ENCODE measurements around the gene DCAF6. TPM values are rescaled to one million over a fixed set of nuclear protein-coding genes. Genes with fewer than 3 reads are reported as not detected.

The DCAF6 gene
- total RNA-seq, 2 donors from 2014 or later: 30.7 to 42.8 TPM

GRCh38 chr1:167922611-167923074 is 13.8 kb upstream of the DCAF6 start:
- no peaks in the 10 kb centered on the region for H3K27me3 ChIP-seq
- no peaks in the 10 kb centered on the region for H3K9me3 ChIP-seq
- H3K4me3 ChIP-seq: no peak overlapping the region
- H3K27ac ChIP-seq: no peak overlapping the region
- TF ChIP-seq POLR2A (IDR thresholded peaks at IDR 0.05) (no peak), CTCF (IDR thresholded peaks at IDR 0.05) (no peak)
- 13 to 18% methylated on average over 1 of the region's 1 CpG for WGBS, 2 donors
- H3K4me1 ChIP-seq: peaks cover 41% of the 10 kb centered on the region
- ATAC-seq: no peak
- DNase-seq: no peak
- H3K36me3 ChIP-seq (replicated peaks in 1 of 2; ENCODE audit: insufficient read depth in 1 of 2, low read depth in 2 of 2): no peaks in the 10 kb centered on the region
- intact Hi-C loops (cut with DNase I): no loop called here

GRCh38 chr1:167923324-167924056 is 13.0 kb upstream of the DCAF6 start:
- H3K4me1 ChIP-seq: peaks cover 44% of the 10 kb centered on the region
- DNase-seq (no peak), ATAC-seq (no peak)
- H3K27ac ChIP-seq: peak overlapping the region in 1 of 4 donors; percentile 15
- no peaks in the 10 kb centered on the region for H3K27me3 ChIP-seq
- no peaks in the 10 kb centered on the region for H3K36me3 ChIP-seq (replicated peaks in 1 of 2; ENCODE audit: insufficient read depth in 1 of 2, low read depth in 2 of 2)
- intact Hi-C loops (cut with DNase I): no loop called here
- H3K9me3 ChIP-seq: no peaks in the 10 kb centered on the region
- 82 to 86% methylated on average over 3 of the region's 3 CpGs for WGBS, 2 donors
- TF ChIP-seq POLR2A (IDR thresholded peaks at IDR 0.05) (no peak), CTCF (IDR thresholded peaks at IDR 0.05) (no peak)
- no peak overlapping the region for H3K4me3 ChIP-seq

DNA sequence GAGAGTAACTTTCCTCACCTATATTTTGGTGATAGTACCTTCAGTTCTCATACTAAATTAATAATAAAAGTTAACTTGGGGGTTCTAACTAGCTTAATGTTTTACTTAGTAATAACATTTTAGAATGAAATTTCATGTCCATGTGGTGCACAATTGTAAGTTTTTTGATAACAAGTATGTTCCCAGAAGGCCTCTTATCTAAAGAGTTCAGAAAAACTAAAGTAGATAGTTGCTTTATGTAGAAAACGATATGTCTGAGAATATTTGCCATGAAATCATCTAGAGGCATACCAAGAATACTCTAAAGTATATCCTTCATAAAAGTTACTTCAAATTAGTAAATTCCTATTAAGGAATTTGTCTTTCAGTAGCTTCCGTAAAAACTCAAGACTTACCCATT is 12.4 kb upstream of the DCAF6 start:
- DNase-seq: no peak
- H3K4me1 ChIP-seq: peaks cover 50% of the 10 kb centered on the region
- no peaks in the 10 kb centered on the region for H3K9me3 ChIP-seq
- ATAC-seq: no peak
- no peaks in the 10 kb centered on the region for H3K36me3 ChIP-seq (replicated peaks in 1 of 2; ENCODE audit: insufficient read depth in 1 of 2, low read depth in 2 of 2)
- no peak for TF ChIP-seq POLR2A (IDR thresholded peaks at IDR 0.05)
- no peak for TF ChIP-seq CTCF (IDR thresholded peaks at IDR 0.05)
- no peak overlapping the region for H3K4me3 ChIP-seq
- no peaks in the 10 kb centered on the region for H3K27me3 ChIP-seq
- intact Hi-C loops (cut with DNase I): no loop called here
- peak overlapping the region in 1 of 4 donors; percentile 15 for H3K27ac ChIP-seq
- 62 to 63% methylated on average over 2 of the region's 2 CpGs for WGBS, 2 donors

DNA sequence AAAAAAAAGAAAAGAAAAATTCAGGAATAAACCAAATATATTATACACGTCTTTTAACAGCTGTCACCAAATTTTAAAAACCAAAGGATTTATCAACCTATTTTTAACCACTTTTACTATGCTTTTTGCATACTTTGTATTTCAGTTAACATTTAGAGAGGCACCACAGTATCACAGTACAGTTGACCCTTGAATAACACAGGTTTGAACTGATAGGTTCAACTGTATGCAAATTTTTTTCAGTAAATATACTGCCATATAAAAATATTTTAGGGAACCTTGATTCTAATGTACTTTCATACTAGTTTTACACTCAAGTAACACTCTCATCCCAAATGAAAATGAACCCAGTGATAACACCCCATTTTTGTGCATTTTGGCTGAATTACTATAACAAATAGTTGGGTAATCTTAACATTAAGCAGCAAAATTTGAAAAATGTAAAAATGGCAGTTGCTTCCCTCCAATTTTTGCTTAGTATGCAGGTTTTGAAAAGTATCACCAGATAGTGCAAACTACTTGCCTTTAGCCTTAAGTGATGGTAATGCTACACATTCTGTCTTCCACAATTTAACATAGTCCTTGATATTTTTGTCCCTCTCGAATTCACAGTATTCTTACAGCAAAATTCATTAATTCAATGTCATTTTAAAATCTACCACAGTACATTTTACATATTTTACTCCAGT is 11.8 kb upstream of the DCAF6 start:
- H3K36me3 ChIP-seq (replicated peaks in 1 of 2; ENCODE audit: insufficient read depth in 1 of 2, low read depth in 2 of 2): no peaks in the 10 kb centered on the region
- DNase-seq (no peak), ATAC-seq (no peak)
- intact Hi-C loops (cut with DNase I): no loop called here
- peak overlapping the region in 1 of 4 donors; percentile 15 for H3K27ac ChIP-seq
- no peak overlapping the region for H3K4me3 ChIP-seq
- H3K9me3 ChIP-seq: no peaks in the 10 kb centered on the region
- H3K4me1 ChIP-seq: peaks cover 52% of the 10 kb centered on the region
- no peak for TF ChIP-seq CTCF (IDR thresholded peaks at IDR 0.05)
- TF ChIP-seq POLR2A (IDR thresholded peaks at IDR 0.05): no peak
- no peaks in the 10 kb centered on the region for H3K27me3 ChIP-seq
- 77 to 81% methylated on average over 2 of the region's 2 CpGs for WGBS, 2 donors
